SK-N-SH (cell line): ENCODE data around the gene RASGRP4. TPM values are rescaled to one million over a fixed set of nuclear protein-coding genes. Genes with fewer than 3 reads are reported as not detected.

ENCODE experiments used
- CTCF ChIA-PET: fragments of 300-600, 350-600 bp; formaldehyde crosslinking; extraction: SDS; loops from one replicate; lab custom pipeline; 2021; lab: Yijun Ruan, JAX
- POLR2A ChIA-PET: fragments of 350-600 bp; sonication (Branson Sonifier 250); formaldehyde crosslinking; extraction: SDS; loops from one replicate; lab custom pipeline; 2020; ENCODE audit warnings: antibody characterized with exemption, inconsistent platforms; lab: Yijun Ruan, JAX
- DNase-seq: peaks from one replicate; pipeline ENCODE4 v3.0.0; 2012
- H2AFZ ChIP-seq: fragments of 200-600 bp; sonication (generic); 2 replicates; pipeline ENCODE4 v1.8.1; 2016; ENCODE audit warnings: antibody characterized with exemption, mild to moderate bottlenecking, low read depth
- H3F3A ChIP-seq: fragments of 200-600 bp; sonication (generic); replicated peaks from 2 replicates; pipeline ENCODE3; 2016; ENCODE audit warnings: antibody characterized with exemption, mild to moderate bottlenecking; ENCODE audit not compliant: insufficient read depth
- H3K27ac ChIP-seq, 2 experiments: fragments of 200-500 bp in 1 of 2; fragments of 200-600 bp in 1 of 2; sonication (Bioruptor generic) in 1 of 2; sonication (generic), shearing (Covaris generic) in 1 of 2; 2 replicates each; pipeline versions ENCODE4 v1.5.1 to v1.6.1; 2014 to 2016; ENCODE audit warnings: low read depth in 2 of 2, inconsistent platforms in 1 of 2, low read length in 1 of 2, mild to moderate bottlenecking in 1 of 2, mixed read lengths in 1 of 2
- H3K27me3 ChIP-seq: fragments of 200-600 bp; sonication (generic), shearing (Covaris generic); 2 replicates; pipeline ENCODE4 v1.6.1; 2016; ENCODE audit warnings: mixed run types; ENCODE audit not compliant: insufficient read depth
- H3K36me3 ChIP-seq, 2 experiments: fragments of 200-500 bp in 1 of 2; fragments of 200-600 bp in 1 of 2; sonication (Bioruptor generic) in 1 of 2; sonication (generic) in 1 of 2; replicated peaks in 1 of 2; 2 replicates each; pipeline versions ENCODE3 to v1.5.1; 2014 to 2016; ENCODE audit warnings: low read length in 1 of 2, mild to moderate bottlenecking in 1 of 2; ENCODE audit not compliant: insufficient read depth in 2 of 2, control insufficient read depth in 1 of 2
- H3K4me1 ChIP-seq, 2 experiments: fragments of 200-500 bp in 1 of 2; fragments of 200-600 bp in 1 of 2; sonication (Bioruptor generic) in 1 of 2; sonication (generic), shearing (Covaris generic) in 1 of 2; 2 replicates each; pipeline versions ENCODE4 v1.5.1 to v1.6.1; 2014 to 2016; ENCODE audit warnings: low read depth in 1 of 2, low read length in 1 of 2, mixed run types in 1 of 2; ENCODE audit not compliant: insufficient read depth in 2 of 2, control insufficient read depth in 1 of 2
- H3K4me2 ChIP-seq: fragments of 200-600 bp; sonication (generic), shearing (Covaris generic); 2 replicates; pipeline ENCODE4 v1.6.1; 2017; ENCODE audit warnings: mixed run types
- H3K4me3 ChIP-seq, 2 experiments: fragments of 200-500 bp in 1 of 2; fragments of 200-600 bp in 1 of 2; sonication (Bioruptor generic) in 1 of 2; sonication (generic), shearing (Covaris generic) in 1 of 2; 2 replicates each; pipeline versions ENCODE4 v1.5.1 to v1.8.1; 2014 to 2016; ENCODE audit warnings: low read depth in 2 of 2, inconsistent platforms in 1 of 2, low read length in 1 of 2, mild to moderate bottlenecking in 1 of 2, mixed read lengths in 1 of 2, moderate library complexity in 1 of 2
- H3K79me2 ChIP-seq: fragments of 200-600 bp; sonication (generic); 2 replicates; pipeline ENCODE4 v1.8.1; 2017; ENCODE audit warnings: mild to moderate bottlenecking; ENCODE audit not compliant: insufficient read depth
- H3K9ac ChIP-seq: fragments of 200-600 bp; sonication (generic); 2 replicates; pipeline ENCODE4 v1.6.1; 2017; ENCODE audit warnings: mixed run types
- H3K9me2 ChIP-seq: fragments of 200-600 bp; sonication (generic); 2 replicates; pipeline ENCODE4 v1.6.1; 2017; ENCODE audit warnings: mixed run types
- H3K9me3 ChIP-seq: fragments of 200-600 bp; sonication (generic); 2 replicates; pipeline ENCODE4 v1.6.1; 2017; ENCODE audit warnings: mixed run types, mild to moderate bottlenecking, moderate library complexity
- H4K20me1 ChIP-seq: fragments of 200-600 bp; sonication (generic); 2 replicates; pipeline ENCODE4 v1.6.1; 2017; ENCODE audit warnings: mild to moderate bottlenecking, mixed run types; ENCODE audit not compliant: insufficient read depth
- CHD2 ChIP-seq: fragments of 150-350 bp; IDR thresholded peaks from 2 replicates; pipeline ENCODE4 v1.6.1; 2018; ENCODE audit warnings: low read length; ENCODE audit not compliant: partially characterized antibody
- ELF1 ChIP-seq: IDR thresholded peaks from 2 replicates; pipeline ENCODE4 v1.4.0; 2012
- EP300 ChIP-seq, 2 experiments: IDR thresholded peaks; 2 replicates each; pipeline versions ENCODE4 v1.4.0 to v1.6.1; 2012; ENCODE audit warnings: borderline replicate concordance in 1 of 2, low read depth in 1 of 2, low read length in 1 of 2
- FOSL2 ChIP-seq: IDR thresholded peaks from 2 replicates; pipeline ENCODE4 v1.4.0; 2012; ENCODE audit warnings: low read depth, mild to moderate bottlenecking, moderate library complexity, borderline replicate concordance
- FOXJ3 ChIP-seq: sonication (generic); formaldehyde crosslinking; IDR thresholded peaks from 2 replicates; pipeline ENCODE4 v1.5.1; 2020; ENCODE audit warnings: mild to moderate bottlenecking, missing genetic modification reagents
- FOXM1 ChIP-seq: IDR thresholded peaks from 2 replicates; pipeline ENCODE4 v1.4.0; 2012; ENCODE audit warnings: low read depth, mild to moderate bottlenecking
- GABPA ChIP-seq: IDR thresholded peaks from 2 replicates; pipeline ENCODE4 v1.4.0; 2012; ENCODE audit warnings: low read depth, mild to moderate bottlenecking
- MXI1 ChIP-seq: IDR thresholded peaks from 2 replicates; pipeline ENCODE4 v1.6.1; 2012; ENCODE audit warnings: mild to moderate bottlenecking, low read depth, low read length, improper control_type of control experiment
- POLR2AphosphoS5 ChIP-seq: IDR thresholded peaks from 2 replicates; pipeline ENCODE4 v1.6.1; 2012; ENCODE audit warnings: low read depth, low read length
- RFX5 ChIP-seq: IDR thresholded peaks from 2 replicates; pipeline ENCODE4 v1.6.1; 2012; ENCODE audit warnings: mild to moderate bottlenecking, improper control_type of control experiment, low read length
- RXRA ChIP-seq: IDR thresholded peaks from 2 replicates; pipeline ENCODE4 v1.4.0; 2012; ENCODE audit warnings: low read depth, mild to moderate bottlenecking, borderline replicate concordance
- SIN3A ChIP-seq: IDR thresholded peaks from 2 replicates; pipeline ENCODE4 v1.6.1; 2012; ENCODE audit warnings: low read depth, mild to moderate bottlenecking, low read length, moderate library complexity, borderline replicate concordance
- TAF1 ChIP-seq: IDR thresholded peaks from 2 replicates; pipeline ENCODE4 v1.6.1; 2012; ENCODE audit warnings: low read depth, mild to moderate bottlenecking, low read length, moderate library complexity, borderline replicate concordance
- TCF12 ChIP-seq: IDR thresholded peaks from 2 replicates; pipeline ENCODE4 v1.4.0; 2012
- YY1 ChIP-seq: IDR thresholded peaks from 2 replicates; pipeline ENCODE4 v1.4.0; 2012; ENCODE audit warnings: low read depth, mild to moderate bottlenecking
- WGBS: methylation state at CpG from one replicate; pipeline ENCODE4 v1.1.6; 2017; ENCODE audit warnings: low lambda C conversion rate; 5-methylcytosine and 5-hydroxymethylcytosine counted together
- polyA plus RNA-seq, 3 experiments: library from polyadenylated mRNA; depleted of rRNA; stranded (reverse); fragments of >200 nt; gene quantifications; 2 replicates each; pipeline ENCODE4 v1.2.3, GENCODE V29; 2012
- TF ChIP-seq, protein P1 (sequence below): IDR thresholded peaks from 2 replicates; pipeline ENCODE4 v1.4.0; 2012; ENCODE audit warnings: low read depth
- TF ChIP-seq, protein P2 (sequence below): fragments of 200-600 bp; sonication (generic); IDR thresholded peaks from 2 replicates; pipeline ENCODE4 v1.6.1; 2017; ENCODE audit warnings: antibody characterized with exemption, mild to moderate bottlenecking, moderate library complexity
- TF ChIP-seq, protein P3 (sequence below): IDR thresholded peaks from 2 replicates; pipeline ENCODE4 v1.4.0; 2012; ENCODE audit warnings: low read depth, borderline replicate concordance
- TF ChIP-seq, protein P4 (sequence below): IDR thresholded peaks from 2 replicates; pipeline ENCODE4; 2012
- TF ChIP-seq, protein P5 (sequence below): IDR thresholded peaks from 2 replicates; pipeline ENCODE4 v1.6.1; 2012; ENCODE audit warnings: mild to moderate bottlenecking, low read depth, low read length, moderate library complexity

RASGRP4 gene
- polyA plus RNA-seq, 1 of the 3 experiments (the other 2 are of a cell fraction): not detected

DNA sequence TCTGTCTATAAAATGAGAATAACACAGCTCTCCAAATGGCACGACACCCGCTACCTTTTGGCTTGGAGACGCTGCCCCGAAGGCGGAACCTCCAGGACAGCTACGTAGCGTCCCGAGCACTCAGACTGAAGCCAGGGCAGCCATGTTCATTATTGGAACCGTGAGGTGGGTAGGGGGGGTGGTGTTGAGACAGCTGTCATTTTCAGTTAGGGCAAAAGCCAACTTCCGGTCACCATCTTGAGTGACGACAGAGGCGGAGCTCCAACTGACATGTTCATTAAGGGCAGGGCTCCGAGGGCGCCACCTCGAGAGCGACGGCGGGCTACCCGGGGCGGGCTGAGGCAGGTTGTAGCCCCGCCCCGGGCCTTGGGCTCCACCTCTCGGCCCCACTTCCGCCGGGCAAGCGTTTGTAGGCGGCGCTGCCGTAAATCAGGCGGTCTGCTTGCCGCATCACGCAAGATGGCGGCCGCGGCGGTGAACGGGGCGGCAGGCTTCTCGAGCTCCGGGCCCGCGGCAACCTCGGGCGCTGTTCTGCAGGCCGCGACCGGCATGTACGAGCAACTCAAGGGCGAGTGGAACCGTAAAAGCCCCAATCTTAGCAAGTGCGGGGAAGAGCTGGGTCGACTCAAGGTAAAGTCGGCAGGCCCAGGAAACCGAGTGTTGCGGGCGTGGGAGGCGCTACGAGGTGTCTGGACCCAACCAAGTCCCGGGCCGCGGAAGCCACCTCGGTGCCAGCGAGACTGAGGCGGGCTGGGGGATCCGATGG lies 51.5 kb downstream of the RASGRP4 start, which contains the start of gene PSMD8:
Gene PSMD8, plus strand, starts transcription at position 240 of the 766 bp plus-strand sequence. Its CDS starts 31 bp downstream, at position 271.
- Histone ChIP-seq H3K36me3 (peaks cover 7 to 16% of the 10 kb centered on the region in 2 experiments), H3K9me3 (no peaks in the 10 kb centered on the region), H3K9me2 (no peaks in the 10 kb centered on the region), H3K4me1 (peaks cover 6 to 14% of the 10 kb centered on the region in 2 experiments; a peak in 3 of 4 replicates), H3K4me3 (peak within 1 kb of the TSS; percentile 68 to 91), H3K4me2 (peak within 1 kb of the TSS; percentile 83), H3K27ac (peak within 1 kb of the TSS; percentile 82 to 87), H3K9ac (peak within 1 kb of the TSS; percentile 96), H3K79me2 (peaks cover 48% of the 10 kb centered on the region), H2AFZ (peak within 1 kb of the TSS; percentile 97), H4K20me1 (peaks cover 25% of the 10 kb centered on the region), H3K27me3 (no peaks in the 10 kb centered on the region), H3F3A (no peaks in the 10 kb centered on the region)
- ChIA-PET POLR2A (interaction anchor here (0.6 to 3.6 kb wide), 11 partner anchors 11 to 1061 kb away, joined by 3 to 29 read pairs (median 4); partner anchors contain the start of genes CATSPERG, EIF3K, GGN and RPS16), CTCF (interaction anchor here (0.6 to 2.3 kb wide), 13 partner anchors 10 to 472 kb away, joined by 3 to 12 read pairs (median 3); partner anchors contain the start of genes CATSPERG and FAM98C)
- TF ChIP-seq MXI1: peak; percentile 70; the same call in 1 of the 2 replicates
- TF ChIP-seq TAF1: peak; percentile 99
- TF ChIP-seq EP300 (IDR thresholded peaks at IDR 0.05; ENCODE audit: borderline replicate concordance in 1 of 2, low read depth in 1 of 2, low read length in 1 of 2): no peak
- TF ChIP-seq, protein P1, sequence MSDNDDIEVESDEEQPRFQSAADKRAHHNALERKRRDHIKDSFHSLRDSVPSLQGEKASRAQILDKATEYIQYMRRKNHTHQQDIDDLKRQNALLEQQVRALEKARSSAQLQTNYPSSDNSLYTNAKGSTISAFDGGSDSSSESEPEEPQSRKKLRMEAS: peak; percentile 82; the same call in 1 of the 2 replicates
- no peak for TF ChIP-seq RXRA
- TF ChIP-seq RFX5: no peak; the same call in 1 of the 2 replicates
- TF ChIP-seq, protein P2, sequence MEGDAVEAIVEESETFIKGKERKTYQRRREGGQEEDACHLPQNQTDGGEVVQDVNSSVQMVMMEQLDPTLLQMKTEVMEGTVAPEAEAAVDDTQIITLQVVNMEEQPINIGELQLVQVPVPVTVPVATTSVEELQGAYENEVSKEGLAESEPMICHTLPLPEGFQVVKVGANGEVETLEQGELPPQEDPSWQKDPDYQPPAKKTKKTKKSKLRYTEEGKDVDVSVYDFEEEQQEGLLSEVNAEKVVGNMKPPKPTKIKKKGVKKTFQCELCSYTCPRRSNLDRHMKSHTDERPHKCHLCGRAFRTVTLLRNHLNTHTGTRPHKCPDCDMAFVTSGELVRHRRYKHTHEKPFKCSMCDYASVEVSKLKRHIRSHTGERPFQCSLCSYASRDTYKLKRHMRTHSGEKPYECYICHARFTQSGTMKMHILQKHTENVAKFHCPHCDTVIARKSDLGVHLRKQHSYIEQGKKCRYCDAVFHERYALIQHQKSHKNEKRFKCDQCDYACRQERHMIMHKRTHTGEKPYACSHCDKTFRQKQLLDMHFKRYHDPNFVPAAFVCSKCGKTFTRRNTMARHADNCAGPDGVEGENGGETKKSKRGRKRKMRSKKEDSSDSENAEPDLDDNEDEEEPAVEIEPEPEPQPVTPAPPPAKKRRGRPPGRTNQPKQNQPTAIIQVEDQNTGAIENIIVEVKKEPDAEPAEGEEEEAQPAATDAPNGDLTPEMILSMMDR: peak; percentile 22; the same call in 1 of the 2 replicates
- TF ChIP-seq GABPA: peak; percentile 78
- TF ChIP-seq, protein P3, sequence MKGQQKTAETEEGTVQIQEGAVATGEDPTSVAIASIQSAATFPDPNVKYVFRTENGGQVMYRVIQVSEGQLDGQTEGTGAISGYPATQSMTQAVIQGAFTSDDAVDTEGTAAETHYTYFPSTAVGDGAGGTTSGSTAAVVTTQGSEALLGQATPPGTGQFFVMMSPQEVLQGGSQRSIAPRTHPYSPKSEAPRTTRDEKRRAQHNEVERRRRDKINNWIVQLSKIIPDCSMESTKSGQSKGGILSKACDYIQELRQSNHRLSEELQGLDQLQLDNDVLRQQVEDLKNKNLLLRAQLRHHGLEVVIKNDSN: 0 out of 2 replicates have a peak, but pooled peaks have one; percentile 37
- TF ChIP-seq FOSL2: no peak
- TF ChIP-seq, protein P4, sequence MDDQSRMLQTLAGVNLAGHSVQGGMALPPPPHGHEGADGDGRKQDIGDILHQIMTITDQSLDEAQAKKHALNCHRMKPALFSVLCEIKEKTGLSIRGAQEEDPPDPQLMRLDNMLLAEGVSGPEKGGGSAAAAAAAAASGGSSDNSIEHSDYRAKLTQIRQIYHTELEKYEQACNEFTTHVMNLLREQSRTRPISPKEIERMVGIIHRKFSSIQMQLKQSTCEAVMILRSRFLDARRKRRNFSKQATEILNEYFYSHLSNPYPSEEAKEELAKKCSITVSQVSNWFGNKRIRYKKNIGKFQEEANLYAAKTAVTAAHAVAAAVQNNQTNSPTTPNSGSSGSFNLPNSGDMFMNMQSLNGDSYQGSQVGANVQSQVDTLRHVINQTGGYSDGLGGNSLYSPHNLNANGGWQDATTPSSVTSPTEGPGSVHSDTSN: peak; percentile 96
- peak; percentile 50; the same call in 1 of the 2 replicates for TF ChIP-seq FOXJ3 (CRISPR knock-in tag)
- peak; percentile 87 for TF ChIP-seq ELF1
- TF ChIP-seq TCF12: peak; percentile 6; the same call in 1 of the 2 replicates
- TF ChIP-seq YY1: peak; percentile 97
- TF ChIP-seq SIN3A: 0 out of 2 replicates have a peak, but pooled peaks have one; percentile 1
- TF ChIP-seq, protein P5, sequence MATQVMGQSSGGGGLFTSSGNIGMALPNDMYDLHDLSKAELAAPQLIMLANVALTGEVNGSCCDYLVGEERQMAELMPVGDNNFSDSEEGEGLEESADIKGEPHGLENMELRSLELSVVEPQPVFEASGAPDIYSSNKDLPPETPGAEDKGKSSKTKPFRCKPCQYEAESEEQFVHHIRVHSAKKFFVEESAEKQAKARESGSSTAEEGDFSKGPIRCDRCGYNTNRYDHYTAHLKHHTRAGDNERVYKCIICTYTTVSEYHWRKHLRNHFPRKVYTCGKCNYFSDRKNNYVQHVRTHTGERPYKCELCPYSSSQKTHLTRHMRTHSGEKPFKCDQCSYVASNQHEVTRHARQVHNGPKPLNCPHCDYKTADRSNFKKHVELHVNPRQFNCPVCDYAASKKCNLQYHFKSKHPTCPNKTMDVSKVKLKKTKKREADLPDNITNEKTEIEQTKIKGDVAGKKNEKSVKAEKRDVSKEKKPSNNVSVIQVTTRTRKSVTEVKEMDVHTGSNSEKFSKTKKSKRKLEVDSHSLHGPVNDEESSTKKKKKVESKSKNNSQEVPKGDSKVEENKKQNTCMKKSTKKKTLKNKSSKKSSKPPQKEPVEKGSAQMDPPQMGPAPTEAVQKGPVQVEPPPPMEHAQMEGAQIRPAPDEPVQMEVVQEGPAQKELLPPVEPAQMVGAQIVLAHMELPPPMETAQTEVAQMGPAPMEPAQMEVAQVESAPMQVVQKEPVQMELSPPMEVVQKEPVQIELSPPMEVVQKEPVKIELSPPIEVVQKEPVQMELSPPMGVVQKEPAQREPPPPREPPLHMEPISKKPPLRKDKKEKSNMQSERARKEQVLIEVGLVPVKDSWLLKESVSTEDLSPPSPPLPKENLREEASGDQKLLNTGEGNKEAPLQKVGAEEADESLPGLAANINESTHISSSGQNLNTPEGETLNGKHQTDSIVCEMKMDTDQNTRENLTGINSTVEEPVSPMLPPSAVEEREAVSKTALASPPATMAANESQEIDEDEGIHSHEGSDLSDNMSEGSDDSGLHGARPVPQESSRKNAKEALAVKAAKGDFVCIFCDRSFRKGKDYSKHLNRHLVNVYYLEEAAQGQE: peak; percentile 58; the same call in 1 of the 2 replicates
- TF ChIP-seq FOXM1: no peak
- peak; percentile 93 for TF ChIP-seq POLR2AphosphoS5
- TF ChIP-seq CHD2: peak; percentile 90
- peak; percentile 98 for DNase-seq
- WGBS: under 1% methylated on average over 44 of the region's 65 CpGs
